H9 (cell line): ENCODE measurements around the gene FAM193A. TPM values are rescaled to one million over a fixed set of nuclear protein-coding genes. Genes with fewer than 3 reads are reported as not detected.
"Not testable (repeated sequence)": the region's sequence is repeated elsewhere in the genome, so short reads cannot be mapped to it uniquely, and the experiment has no call there.

Experiments
- DNase-seq: peaks from one replicate; pipeline ENCODE4 v3.0.0-alpha.2; 2017
- H2AFZ ChIP-seq: one replicate; pipeline ENCODE4 v1.6.1; 2013; ENCODE audit warnings: mild to moderate bottlenecking, low read length, control low read depth, moderate library complexity
- H2AK5ac ChIP-seq: 2 replicates; pipeline ENCODE4 v1.6.1; 2013; ENCODE audit warnings: low read length, control low read depth, mixed read lengths; ENCODE audit not compliant: insufficient read length
- H2BK120ac ChIP-seq: one replicate; pipeline ENCODE4 v1.6.1; 2013; ENCODE audit warnings: low read depth, mild to moderate bottlenecking, low read length, control low read depth, inconsistent platforms; ENCODE audit not compliant: poor library complexity, severe bottlenecking
- H2BK12ac ChIP-seq: 2 replicates; pipeline ENCODE4 v1.6.1; 2013; ENCODE audit warnings: low read length, control low read depth, mixed read lengths, low read depth; ENCODE audit not compliant: insufficient read length
- H2BK15ac ChIP-seq: 2 replicates; pipeline ENCODE4 v1.6.1; 2013; ENCODE audit warnings: low read depth, low read length, control low read depth
- H2BK20ac ChIP-seq: one replicate; pipeline ENCODE4 v1.6.1; 2013; ENCODE audit warnings: low read depth, mild to moderate bottlenecking, low read length, control low read depth, inconsistent platforms; ENCODE audit not compliant: poor library complexity, severe bottlenecking
- H2BK5ac ChIP-seq: 2 replicates; pipeline ENCODE4 v1.6.1; 2013; ENCODE audit warnings: low read length, control low read depth, mixed read lengths; ENCODE audit not compliant: insufficient read length
- H3K14ac ChIP-seq: 2 replicates; pipeline ENCODE4 v1.6.1; 2013; ENCODE audit warnings: low read length, control low read depth; ENCODE audit not compliant: insufficient read depth
- H3K18ac ChIP-seq: 2 replicates; pipeline ENCODE4 v1.6.1; 2013; ENCODE audit warnings: low read depth, mild to moderate bottlenecking, mixed read lengths, low read length, control low read depth; ENCODE audit not compliant: insufficient read length
- H3K23ac ChIP-seq: 2 replicates; pipeline ENCODE4 v1.6.1; 2013; ENCODE audit warnings: low read length, control low read depth, mixed read lengths, low read depth; ENCODE audit not compliant: insufficient read length
- H3K23me2 ChIP-seq: 2 replicates; pipeline ENCODE4 v1.6.1; 2013; ENCODE audit warnings: low read depth, mild to moderate bottlenecking, mixed read lengths, low read length, control low read depth; ENCODE audit not compliant: insufficient read length, poor library complexity, severe bottlenecking
- H3K27ac ChIP-seq: 2 replicates; pipeline ENCODE4 v1.5.1; 2013; ENCODE audit warnings: low read length, control low read depth, mixed read lengths, low read depth; ENCODE audit not compliant: insufficient read length
- H3K27me3 ChIP-seq: 2 replicates; pipeline ENCODE4 v1.6.1; 2013; ENCODE audit warnings: low read length, control low read depth, inconsistent platforms; ENCODE audit not compliant: insufficient read depth
- H3K4ac ChIP-seq: 2 replicates; pipeline ENCODE4 v1.6.1; 2013; ENCODE audit warnings: low read depth, mild to moderate bottlenecking, control low read depth, inconsistent platforms, low read length, moderate library complexity
- H3K4me1 ChIP-seq: 2 replicates; pipeline ENCODE4 v1.6.1; 2013; ENCODE audit warnings: low read length, control low read depth, inconsistent platforms; ENCODE audit not compliant: insufficient read depth
- H3K4me2 ChIP-seq: 2 replicates; pipeline ENCODE4 v1.6.1; 2013; ENCODE audit warnings: low read length, control low read depth, mixed read lengths; ENCODE audit not compliant: insufficient read length, insufficient read depth
- H3K56ac ChIP-seq: 2 replicates; pipeline ENCODE4 v1.6.1; 2013; ENCODE audit warnings: low read depth, mild to moderate bottlenecking, mixed read lengths, low read length, control low read depth; ENCODE audit not compliant: insufficient read length
- H3K79me1 ChIP-seq: 2 replicates; pipeline ENCODE4 v1.6.1; 2013; ENCODE audit warnings: low read depth, mild to moderate bottlenecking, moderate library complexity, low read length, control low read depth, inconsistent platforms; ENCODE audit not compliant: insufficient read depth, poor library complexity, severe bottlenecking
- H3K79me2 ChIP-seq: 2 replicates; pipeline ENCODE4 v1.6.1; 2013; ENCODE audit warnings: low read length, control low read depth, inconsistent platforms; ENCODE audit not compliant: insufficient read depth
- H3K9ac ChIP-seq: 2 replicates; pipeline ENCODE4 v1.6.1; 2013; ENCODE audit warnings: low read length, control low read depth, mixed read lengths; ENCODE audit not compliant: insufficient read length; ENCODE audit errors: extremely low read depth
- H3K9me3 ChIP-seq: one replicate; pipeline ENCODE4 v1.6.1; 2013; ENCODE audit warnings: low read depth, low read length, inconsistent platforms; ENCODE audit not compliant: control insufficient read depth
- H3T11ph ChIP-seq: one replicate; pipeline ENCODE4 v1.6.1; 2013; ENCODE audit warnings: mild to moderate bottlenecking, low read length, control low read depth, inconsistent platforms
- H4K20me1 ChIP-seq: one replicate; pipeline ENCODE4 v1.6.1; 2013; ENCODE audit not compliant: control insufficient read depth, insufficient read length, insufficient read depth
- H4K5ac ChIP-seq: 2 replicates; pipeline ENCODE4 v1.6.1; 2013; ENCODE audit warnings: low read depth, mild to moderate bottlenecking, mixed read lengths, low read length, control low read depth; ENCODE audit not compliant: insufficient read length
- H4K8ac ChIP-seq: replicated peaks from 2 replicates; pipeline ENCODE4 v1.6.1; 2013; ENCODE audit warnings: low read length, control low read depth, mixed read lengths, low read depth; ENCODE audit not compliant: insufficient read length
- H4K91ac ChIP-seq: 2 replicates; pipeline ENCODE4 v1.6.1; 2013; ENCODE audit warnings: low read depth, mild to moderate bottlenecking, moderate library complexity, mixed read lengths, low read length, control low read depth; ENCODE audit not compliant: insufficient read length
- H3K27ac Mint-ChIP-seq, 3 experiments: 2 replicates in 2 of 3; 3 replicates in 1 of 3; pipeline ENCODE4 v1.8.0; 2020 to 2021; ENCODE audit warnings: mixed read lengths in 3 of 3, mild to moderate bottlenecking in 1 of 3, moderate library complexity in 1 of 3
- H3K27me3 Mint-ChIP-seq: 2 replicates; pipeline ENCODE4 v1.8.0; 2021; ENCODE audit warnings: low read depth, mild to moderate bottlenecking, moderate library complexity, mixed read lengths
- H3K36me3 Mint-ChIP-seq, 3 experiments: 2 replicates in 2 of 3; 3 replicates in 1 of 3; pipeline ENCODE4 v1.8.0; 2020 to 2021; ENCODE audit warnings: low read depth in 3 of 3, mixed read lengths in 3 of 3; ENCODE audit not compliant: insufficient read depth in 1 of 3
- H3K4me1 Mint-ChIP-seq, 2 experiments: 2 replicates each; pipeline ENCODE4 v1.8.0; 2020; ENCODE audit warnings: mixed read lengths in 2 of 2
- H3K4me3 Mint-ChIP-seq, 2 experiments: 2 replicates in 1 of 2; 3 replicates in 1 of 2; pipeline ENCODE4 v1.8.0; 2020 to 2021; ENCODE audit warnings: mild to moderate bottlenecking in 2 of 2, mixed read lengths in 2 of 2, moderate library complexity in 1 of 2
- H3K9me3 Mint-ChIP-seq, 2 experiments: 2 replicates in 1 of 2; 3 replicates in 1 of 2; pipeline ENCODE4 v1.8.0; 2020; ENCODE audit warnings: mild to moderate bottlenecking in 2 of 2, mixed read lengths in 2 of 2, moderate library complexity in 1 of 2
- WGBS: extraction: QIAGEN DNeasy Blood & Tissue Kit; methylation state at CpG from one replicate; pipeline ENCODE4 v1.1.7; 2013; ENCODE audit warnings: missing lambda C conversion rate, low lambda C conversion rate, mixed read lengths; ENCODE audit not compliant: insufficient read length; ENCODE audit errors: extremely low coverage; 5-methylcytosine and 5-hydroxymethylcytosine counted together
- total RNA-seq: library from RNA; stranded (reverse); gene quantifications from 2 replicates; pipeline ENCODE4 v1.2.1, GENCODE V29; 2021
- TF ChIP-seq, protein P1 (sequence below): fragments of 200-600 bp; sonication (generic); conservative IDR thresholded peaks from 3 replicates; pipeline ENCODE4 v1.8.0; 2021; ENCODE audit warnings: antibody characterized with exemption, mild to moderate bottlenecking

FAM193A gene
- total RNA-seq, 1 experiment from 2014 or later = 36.9 TPM

DNA sequence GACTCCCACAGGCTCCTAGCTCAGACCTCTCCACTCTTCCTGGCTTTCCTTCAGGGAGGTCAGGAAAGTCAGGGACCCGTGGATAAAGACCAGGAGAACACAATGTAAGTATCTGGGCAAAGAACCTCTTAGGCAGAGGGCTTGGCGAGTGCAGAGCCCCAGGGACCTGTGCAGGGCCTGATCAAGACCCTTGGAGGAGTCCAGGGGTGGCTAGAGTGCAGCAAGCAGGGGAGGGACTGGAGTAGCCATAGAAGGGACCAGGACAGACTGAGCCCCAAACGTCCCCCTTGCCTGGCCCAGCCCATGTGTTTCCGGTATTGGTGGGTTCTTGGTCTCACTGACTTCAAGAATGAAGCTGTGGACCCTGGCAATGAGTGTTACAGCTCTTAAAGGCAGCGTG, 225.6 kb downstream of the FAM193A start:
- Histone ChIP-seq H3T11ph (no peak overlapping the region), H2BK15ac (no peak overlapping the region), H2BK12ac (no peak overlapping the region), H3K14ac (no peak overlapping the region), H3K4me2 (no peak overlapping the region), H3K9me3 (no peaks in the 10 kb centered on the region), H3K9ac (no peak overlapping the region), H3K27ac (no peak overlapping the region), H3K23ac (no peak overlapping the region), H2BK5ac (no peak overlapping the region), H2AK5ac (no peak overlapping the region), H4K91ac (no peak overlapping the region), H3K79me2 (no peaks in the 10 kb centered on the region), H3K79me1 (no peaks in the 10 kb centered on the region), H2BK20ac (no peak overlapping the region), H4K5ac (no peak overlapping the region), H2BK120ac (no peak overlapping the region), H3K27me3 (no peaks in the 10 kb centered on the region), H4K20me1 (no peaks in the 10 kb centered on the region), H3K18ac (no peak overlapping the region), H3K56ac (no peak overlapping the region), H3K4me1 (no peaks in the 10 kb centered on the region), H3K4ac (no peak overlapping the region), H3K23me2 (no peaks in the 10 kb centered on the region), H4K8ac (no peak overlapping the region), H2AFZ (no peak overlapping the region)
- no peak overlapping the region for H3K27ac Mint-ChIP-seq
- H3K9me3 Mint-ChIP-seq = peaks cover 12 to 19% of the 10 kb centered on the region in 2 experiments; a peak in 4 of 5 replicates
- no CpG with 5 or more reads among the region's 5 CpGs for WGBS
- peaks cover 12 to 22% of the 10 kb centered on the region in 2 experiments for H3K4me1 Mint-ChIP-seq
- peaks cover 0 to 11% (median 9%) of the 10 kb centered on the region in 3 experiments; a peak in 4 of 7 replicates for H3K36me3 Mint-ChIP-seq
- TF ChIP-seq, protein P1, sequence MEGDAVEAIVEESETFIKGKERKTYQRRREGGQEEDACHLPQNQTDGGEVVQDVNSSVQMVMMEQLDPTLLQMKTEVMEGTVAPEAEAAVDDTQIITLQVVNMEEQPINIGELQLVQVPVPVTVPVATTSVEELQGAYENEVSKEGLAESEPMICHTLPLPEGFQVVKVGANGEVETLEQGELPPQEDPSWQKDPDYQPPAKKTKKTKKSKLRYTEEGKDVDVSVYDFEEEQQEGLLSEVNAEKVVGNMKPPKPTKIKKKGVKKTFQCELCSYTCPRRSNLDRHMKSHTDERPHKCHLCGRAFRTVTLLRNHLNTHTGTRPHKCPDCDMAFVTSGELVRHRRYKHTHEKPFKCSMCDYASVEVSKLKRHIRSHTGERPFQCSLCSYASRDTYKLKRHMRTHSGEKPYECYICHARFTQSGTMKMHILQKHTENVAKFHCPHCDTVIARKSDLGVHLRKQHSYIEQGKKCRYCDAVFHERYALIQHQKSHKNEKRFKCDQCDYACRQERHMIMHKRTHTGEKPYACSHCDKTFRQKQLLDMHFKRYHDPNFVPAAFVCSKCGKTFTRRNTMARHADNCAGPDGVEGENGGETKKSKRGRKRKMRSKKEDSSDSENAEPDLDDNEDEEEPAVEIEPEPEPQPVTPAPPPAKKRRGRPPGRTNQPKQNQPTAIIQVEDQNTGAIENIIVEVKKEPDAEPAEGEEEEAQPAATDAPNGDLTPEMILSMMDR = no peak
- H3K4me3 Mint-ChIP-seq = no peak overlapping the region; a peak in 1 of 5 replicates
- no peak for DNase-seq
- peaks cover 2% of the 10 kb centered on the region for H3K27me3 Mint-ChIP-seq

DNA sequence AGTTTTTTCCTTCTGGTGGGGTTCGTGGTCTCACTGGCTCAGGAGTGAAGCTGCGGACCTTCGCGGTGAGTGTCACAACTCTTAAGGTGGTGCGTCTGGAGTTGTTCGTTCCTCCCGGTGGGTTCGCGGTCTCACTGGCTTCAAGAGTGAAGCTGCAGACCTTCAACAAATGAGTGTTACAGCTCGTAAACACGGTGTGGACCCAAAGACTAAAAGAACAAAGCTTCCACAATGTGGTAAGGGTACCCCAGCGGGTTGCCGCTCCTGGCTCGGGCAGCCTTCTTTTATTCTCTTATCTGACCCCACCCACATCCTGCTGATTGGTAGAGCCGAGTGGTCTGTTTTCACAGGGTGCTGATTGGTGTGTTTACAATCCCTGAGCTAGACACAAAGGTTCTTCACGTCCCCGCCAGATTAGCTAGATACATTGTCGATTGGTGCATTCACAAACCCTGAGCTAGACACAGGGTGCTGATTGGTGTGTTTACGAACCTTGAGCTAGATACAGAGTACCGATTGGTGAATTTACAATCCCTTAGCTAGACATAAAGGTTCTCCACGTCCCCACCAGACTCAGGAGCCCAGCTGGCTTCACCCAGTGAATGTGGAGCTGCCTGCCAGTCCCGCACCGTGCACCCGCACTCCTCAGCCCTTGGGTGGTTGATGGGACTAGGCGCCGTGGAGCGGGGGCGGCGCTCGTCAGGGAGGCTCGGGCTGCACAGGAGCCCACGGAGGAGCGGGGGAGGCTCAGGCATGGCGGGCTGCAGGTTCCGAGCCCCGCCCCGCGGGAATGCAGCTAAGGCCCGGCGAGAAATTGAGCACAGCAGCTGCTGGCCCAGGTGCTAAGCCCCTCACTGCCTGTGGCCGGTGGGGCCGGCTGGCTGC, 226.3 kb downstream of the FAM193A start:
- not testable (repeated sequence) for H3K23me2 ChIP-seq, H4K5ac ChIP-seq, H3K79me2 ChIP-seq, H2AK5ac ChIP-seq, H3K18ac ChIP-seq, H2BK15ac ChIP-seq, H3K56ac ChIP-seq, H2BK12ac ChIP-seq, H3K27ac ChIP-seq, H3K9ac ChIP-seq, H4K8ac ChIP-seq, H3K27ac Mint-ChIP-seq, H2BK5ac ChIP-seq, H4K20me1 ChIP-seq, H3K4ac ChIP-seq, H3K23ac ChIP-seq, H3K4me1 ChIP-seq, H3K9me3 ChIP-seq, H2BK120ac ChIP-seq, H3K4me3 Mint-ChIP-seq, H2BK20ac ChIP-seq, H3K27me3 Mint-ChIP-seq, H3K14ac ChIP-seq, H3K79me1 ChIP-seq, H2AFZ ChIP-seq, H4K91ac ChIP-seq, H3K27me3 ChIP-seq, DNase-seq, H3K4me2 ChIP-seq, H3T11ph ChIP-seq
- H3K9me3 Mint-ChIP-seq = peaks cover 12 to 21% of the 10 kb centered on the region in 2 experiments; a peak in 4 of 5 replicates
- no CpG with 5 or more reads among the region's 42 CpGs for WGBS
- H3K36me3 Mint-ChIP-seq = peaks cover 0 to 13% (median 9%) of the 10 kb centered on the region in 3 experiments; a peak in 4 of 7 replicates
- peaks cover 12 to 17% of the 10 kb centered on the region in 2 experiments for H3K4me1 Mint-ChIP-seq
